DMS153 treated with DMSO at 0.1 percent for 48 hours (cell line): ENCODE results near the gene EVL.
"Not testable (repeated sequence)": the region's sequence is repeated elsewhere in the genome, so short reads cannot be mapped to it uniquely, and the experiment has no call there.

Source experiments
- DNase-seq: peaks from one replicate; lab custom pipeline; 2025; ENCODE audit not compliant: unreplicated experiment; lab: John Stamatoyannopoulos, UW

The EVL gene, protein sequence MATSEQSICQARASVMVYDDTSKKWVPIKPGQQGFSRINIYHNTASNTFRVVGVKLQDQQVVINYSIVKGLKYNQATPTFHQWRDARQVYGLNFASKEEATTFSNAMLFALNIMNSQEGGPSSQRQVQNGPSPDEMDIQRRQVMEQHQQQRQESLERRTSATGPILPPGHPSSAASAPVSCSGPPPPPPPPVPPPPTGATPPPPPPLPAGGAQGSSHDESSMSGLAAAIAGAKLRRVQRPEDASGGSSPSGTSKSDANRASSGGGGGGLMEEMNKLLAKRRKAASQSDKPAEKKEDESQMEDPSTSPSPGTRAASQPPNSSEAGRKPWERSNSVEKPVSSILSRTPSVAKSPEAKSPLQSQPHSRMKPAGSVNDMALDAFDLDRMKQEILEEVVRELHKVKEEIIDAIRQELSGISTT

DNA sequence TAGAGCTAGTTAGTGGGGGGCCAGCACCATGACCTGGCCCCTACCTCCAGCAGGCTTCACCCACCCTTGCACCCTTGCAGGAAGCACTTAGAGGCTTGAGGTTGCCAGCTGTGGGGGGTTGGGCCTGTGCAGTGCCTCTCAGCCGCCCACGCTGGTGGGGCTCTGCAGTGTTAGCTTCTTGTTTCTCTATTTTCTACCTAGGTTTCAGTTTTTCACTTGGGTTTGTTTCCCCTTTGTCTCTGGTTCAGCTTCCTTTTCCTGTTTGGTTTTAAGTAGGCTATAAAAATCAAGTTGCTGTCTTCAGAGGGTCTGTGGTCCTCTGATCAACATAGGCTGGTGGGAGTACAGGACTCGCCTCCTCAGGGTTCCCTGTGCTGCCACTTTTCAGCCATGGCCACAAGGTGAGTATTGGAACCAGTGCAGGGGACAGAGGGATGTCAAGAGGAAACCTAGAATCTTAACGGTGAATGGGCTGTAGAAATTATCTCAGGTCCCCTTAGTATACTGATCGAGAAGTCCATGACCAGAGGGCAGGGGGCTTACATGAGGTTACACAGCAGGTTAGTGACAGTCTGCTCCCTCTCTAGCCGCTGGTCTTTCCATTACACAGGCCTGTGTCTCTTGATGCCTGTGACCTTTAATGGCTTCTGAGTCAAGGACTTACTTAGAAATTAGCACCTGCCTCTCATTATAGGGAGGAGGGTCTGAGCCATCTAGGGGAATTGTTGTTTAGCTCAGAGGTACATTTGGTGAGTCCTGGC is at the start of gene EVL:
EVL (plus strand) TSS at position 312 of the 761 bp plus-strand sequence; CDS start at position 391, 79 bp downstream.
- DNase-seq: no peak

DNA sequence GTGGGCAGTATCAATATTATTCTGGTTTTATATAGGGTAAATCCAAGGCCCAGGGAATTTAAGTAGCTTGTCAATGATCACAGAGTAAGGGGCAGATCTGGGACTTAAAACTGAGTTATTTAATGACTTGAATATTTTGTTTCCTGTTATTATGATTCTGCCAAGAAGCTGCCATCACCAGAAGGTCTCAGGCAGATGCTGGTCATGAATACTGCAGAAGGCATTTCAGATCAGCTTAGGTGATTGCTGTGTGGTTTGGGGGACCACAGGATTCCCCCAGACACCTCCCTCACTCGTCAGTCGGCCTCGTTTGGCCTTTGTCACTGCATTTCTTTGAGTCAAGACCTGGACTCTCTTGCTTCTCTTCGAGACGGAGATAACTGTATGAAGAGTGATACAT is 47.7 kb upstream of the EVL start:
- DNase-seq: no peak

DNA sequence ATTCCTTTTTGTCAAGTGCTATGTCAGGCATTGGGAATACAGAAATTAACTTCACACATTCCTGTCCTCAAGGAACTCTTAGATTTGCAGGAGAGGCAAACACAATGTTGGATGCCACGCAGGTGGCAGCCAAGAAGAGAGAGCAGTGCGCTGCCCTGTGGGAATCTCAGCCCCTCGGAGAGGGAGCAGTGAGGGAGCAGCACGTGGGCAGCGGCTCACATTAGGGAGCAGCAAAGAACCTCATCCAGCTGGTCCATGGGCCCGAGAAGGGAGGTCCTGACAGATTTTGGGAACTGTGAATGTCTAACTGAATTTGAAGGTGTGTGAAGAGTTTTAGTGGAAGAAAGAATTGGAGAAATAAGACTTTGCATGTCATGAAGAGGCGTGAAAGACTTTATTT is 47.2 kb upstream of the EVL start:
- DNase-seq: no peak

DNA sequence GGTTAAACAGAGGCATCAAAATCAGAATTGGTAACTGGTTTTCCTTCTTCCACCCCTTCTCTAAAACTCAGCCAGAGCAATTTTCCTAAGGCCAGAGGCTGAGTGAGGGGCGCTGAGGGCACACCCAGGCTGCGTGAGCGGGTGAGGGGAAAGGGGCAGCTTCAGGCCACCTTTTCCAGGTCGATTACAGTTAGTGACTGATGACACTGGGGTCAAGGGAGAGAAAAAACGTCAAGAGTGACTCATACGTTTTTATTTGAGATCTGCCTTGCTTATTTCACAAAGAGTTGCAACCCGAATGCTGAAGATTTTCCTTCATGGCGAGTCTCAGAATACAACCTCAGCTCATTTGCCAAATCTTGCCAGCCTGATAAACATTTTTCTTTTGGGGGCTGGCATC is 46.7 kb upstream of the EVL start:
- no peak for DNase-seq

DNA sequence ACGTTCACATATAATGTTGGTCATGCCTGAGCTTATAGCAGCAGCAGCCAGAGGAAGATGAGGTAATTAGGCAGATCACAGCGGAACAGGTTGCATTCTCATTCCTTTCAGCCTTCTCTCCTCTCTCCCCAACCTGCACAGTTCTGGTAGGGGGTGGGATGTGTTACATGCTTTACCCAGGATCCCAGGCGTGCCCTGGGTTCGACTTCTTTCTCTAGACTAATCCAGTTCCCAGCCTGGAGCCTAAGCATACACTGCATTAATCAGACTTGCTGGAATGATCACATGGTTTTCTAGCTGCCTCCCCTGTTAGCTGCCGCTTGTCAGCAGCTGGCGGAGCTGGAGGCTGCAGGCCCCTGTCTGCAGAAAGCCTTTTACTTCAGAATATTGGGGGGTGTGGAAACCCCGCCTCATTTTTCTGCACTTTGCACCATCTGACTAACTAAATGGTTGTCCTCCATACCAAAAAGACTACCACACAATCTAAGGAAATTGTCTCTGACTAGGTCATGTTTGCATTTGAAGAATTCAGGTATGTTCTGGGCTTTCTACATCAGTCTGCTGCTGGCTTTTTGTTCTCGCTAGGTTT is 46.0 kb upstream of the EVL start:
- no peak for DNase-seq

DNA sequence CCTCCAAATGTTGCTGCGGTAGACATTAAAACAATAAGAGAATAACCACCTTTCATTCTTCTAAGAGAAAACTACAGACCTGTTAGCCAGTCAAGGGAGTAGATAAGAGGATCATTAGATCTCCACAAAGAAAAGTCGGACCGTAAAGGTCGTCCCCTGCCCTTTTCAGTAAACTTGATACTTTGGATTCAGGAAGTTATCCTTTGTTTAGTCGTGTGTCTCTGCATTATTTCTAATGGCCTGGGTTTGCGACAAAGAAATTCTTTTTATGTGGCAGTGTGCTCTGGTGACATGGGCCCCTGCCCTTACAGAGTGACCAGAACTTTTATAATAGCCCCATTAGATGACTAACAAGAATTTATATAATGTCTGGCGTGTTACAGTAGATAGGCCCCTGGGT is 44.6 kb upstream of the EVL start:
- DNase-seq: no peak

DNA sequence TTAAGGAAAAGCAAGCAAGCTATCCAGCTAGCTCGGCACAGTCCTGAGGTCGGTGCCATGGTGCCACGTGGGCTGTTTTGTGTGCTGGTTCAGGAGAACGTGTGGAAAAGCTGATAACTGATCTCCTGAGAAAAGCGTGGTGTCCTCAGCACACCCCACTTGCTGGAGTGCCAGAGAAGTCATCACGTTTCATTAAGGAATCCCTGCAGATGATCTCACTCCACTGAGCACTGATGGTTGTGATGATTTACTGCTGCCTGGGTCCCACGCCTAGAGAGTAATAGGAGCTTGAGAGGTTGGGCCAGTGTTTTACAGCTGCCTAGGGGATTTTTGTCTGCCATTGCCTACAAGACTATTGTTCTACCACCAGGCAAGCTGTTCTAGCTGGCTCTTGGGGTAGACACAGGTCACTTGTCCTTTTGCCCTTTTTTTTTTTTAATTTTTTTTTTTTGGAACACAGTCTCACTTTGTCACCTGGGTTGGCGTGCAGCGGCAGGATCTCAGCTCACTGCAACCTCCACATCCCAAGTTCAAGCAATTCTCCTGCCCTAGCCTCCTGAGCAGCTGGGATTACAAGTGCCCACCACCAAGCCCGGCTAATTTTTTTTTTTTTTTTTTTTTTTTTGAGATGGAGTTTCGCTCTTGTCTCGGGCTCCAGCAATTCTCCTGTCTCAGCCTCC is 42.3 kb upstream of the EVL start:
- no peak for DNase-seq

DNA sequence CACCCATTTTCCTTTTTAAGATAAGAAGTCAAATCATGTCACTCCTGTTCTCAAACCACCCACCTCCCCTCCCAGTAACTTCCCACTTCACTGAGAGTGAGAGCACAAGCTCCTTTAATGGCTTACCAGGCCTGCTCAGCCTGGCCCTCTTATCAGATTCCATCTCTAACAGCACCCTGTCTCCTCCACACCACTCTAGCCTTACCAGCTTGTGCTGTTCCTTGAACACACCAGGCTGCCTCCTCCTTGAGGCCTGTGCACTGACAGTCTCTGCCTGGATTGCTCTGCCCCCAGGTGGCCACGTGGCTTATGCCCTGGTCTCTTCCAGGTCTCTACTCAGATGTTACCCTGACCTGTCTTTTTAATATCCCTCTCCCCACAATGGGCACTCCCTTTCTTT is 40.1 kb upstream of the EVL start:
- DNase-seq: no peak

DNA sequence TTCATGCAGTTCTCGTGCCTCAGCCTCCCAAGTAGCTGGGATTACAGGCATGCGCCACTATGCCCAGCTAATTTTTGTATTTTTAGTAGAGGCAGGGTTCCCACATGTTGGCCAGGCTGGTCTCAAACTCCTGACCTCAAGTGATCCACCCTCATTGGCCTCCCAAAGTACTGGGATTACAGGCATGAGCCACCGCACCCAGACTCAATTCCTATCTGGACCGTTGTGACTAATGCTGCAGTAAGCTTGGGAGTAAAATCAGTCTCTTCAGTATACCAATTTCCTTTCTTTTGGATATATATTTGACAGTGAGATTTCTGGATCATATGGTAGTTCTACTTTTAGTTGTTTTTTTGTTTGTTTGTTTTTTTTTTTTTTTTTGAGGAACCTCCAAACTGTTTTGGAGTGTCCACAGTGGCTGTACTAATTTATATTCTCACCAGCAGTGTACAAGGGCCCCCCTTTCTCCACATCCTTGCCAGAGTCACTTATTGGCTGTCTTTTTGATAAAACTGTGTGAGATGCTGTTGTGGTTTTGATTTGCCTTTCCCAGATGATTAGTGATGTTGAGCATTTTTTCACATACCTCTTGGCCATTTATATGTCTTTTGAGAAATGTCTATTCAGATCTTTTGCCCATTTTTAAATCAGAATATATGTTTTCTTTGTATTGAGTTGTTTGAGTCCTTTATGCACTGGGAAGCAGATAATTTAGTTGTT is 37.3 kb upstream of the EVL start:
- DNase-seq: no peak

DNA sequence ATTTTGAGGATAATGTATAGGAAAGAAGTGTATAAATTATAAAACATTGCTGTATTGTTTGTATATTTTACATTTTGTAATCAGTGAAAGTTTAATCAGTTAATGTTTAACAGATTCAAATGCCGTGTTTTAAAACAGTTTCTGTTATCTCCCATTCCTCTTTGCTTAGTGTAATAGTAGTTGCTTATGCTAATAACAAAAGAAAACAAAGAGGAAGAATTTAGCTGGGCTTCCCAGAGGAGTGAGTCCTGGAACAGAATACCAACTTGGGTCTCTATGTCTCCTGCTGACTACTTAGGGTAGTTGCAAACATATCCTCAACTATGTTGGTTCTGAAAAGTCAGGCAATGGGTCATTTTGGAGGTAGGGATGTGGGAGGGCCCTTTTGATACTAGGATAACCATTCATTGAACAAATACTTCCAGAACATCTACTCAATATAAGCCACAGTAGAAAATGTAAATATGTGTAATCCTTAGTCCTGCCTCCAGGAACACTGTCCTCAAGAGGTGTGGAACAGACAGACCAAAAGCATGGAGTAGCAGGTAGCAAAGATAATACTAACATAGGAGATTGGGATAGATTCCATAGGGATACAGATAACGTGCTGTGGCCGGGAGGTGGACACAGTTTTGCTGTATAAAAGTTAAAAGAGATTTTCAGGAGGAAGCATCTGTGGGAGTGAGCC is 36.1 kb upstream of the EVL start:
- no peak for DNase-seq

DNA sequence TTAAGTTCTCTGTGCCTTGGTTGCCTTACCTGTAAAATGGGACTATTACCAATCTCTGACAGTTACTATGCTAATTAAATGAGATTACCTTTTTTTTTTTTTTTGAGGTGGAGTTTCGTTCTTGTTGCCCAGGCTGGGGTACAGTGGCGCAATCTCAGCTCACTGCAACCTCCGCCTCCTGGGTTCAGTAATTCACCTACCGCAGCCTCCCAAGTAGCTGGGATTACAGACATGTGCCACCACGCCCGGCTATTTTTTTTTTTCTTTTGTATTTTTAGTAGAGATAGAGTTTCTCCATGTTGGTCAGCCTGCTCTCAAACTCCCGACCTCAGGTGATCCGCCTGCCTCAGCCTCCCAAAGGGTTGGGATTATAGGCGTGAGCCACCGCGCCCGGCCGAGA is 35.2 kb upstream of the EVL start:
- DNase-seq: not testable (repeated sequence)

DNA sequence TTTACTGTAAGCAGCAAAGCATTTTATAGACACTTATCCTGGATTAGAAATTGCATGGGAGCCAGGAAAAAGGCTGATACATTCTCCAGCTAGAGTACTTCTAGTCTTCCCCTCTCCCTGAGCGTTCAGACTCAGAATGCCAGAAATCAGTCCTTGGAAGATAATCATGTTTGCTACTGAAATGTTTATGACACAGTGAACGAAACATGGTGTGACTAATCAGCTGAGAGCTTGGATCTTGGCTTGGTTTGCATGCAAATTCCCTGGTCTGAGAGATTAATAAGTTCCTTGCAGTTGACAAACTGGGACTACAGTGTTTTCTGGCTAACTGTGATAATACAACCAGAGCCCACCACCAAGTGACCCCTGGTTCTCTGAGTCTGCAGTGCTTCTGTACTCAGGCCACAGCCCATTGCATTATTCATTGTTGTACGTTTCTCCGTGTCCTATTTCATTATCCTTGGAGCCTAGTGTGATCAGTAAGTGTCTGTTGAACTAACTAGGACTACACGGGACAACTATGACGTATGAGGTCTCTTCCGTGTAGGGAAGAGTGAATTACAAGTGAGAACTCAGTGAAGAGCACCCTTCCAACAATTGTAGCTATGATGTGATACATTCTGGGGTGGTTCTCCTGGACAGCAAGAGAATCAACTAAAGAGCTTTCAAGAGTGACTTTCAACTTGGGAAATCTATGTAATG is 34.6 kb upstream of the EVL start:
- DNase-seq: no peak

DNA sequence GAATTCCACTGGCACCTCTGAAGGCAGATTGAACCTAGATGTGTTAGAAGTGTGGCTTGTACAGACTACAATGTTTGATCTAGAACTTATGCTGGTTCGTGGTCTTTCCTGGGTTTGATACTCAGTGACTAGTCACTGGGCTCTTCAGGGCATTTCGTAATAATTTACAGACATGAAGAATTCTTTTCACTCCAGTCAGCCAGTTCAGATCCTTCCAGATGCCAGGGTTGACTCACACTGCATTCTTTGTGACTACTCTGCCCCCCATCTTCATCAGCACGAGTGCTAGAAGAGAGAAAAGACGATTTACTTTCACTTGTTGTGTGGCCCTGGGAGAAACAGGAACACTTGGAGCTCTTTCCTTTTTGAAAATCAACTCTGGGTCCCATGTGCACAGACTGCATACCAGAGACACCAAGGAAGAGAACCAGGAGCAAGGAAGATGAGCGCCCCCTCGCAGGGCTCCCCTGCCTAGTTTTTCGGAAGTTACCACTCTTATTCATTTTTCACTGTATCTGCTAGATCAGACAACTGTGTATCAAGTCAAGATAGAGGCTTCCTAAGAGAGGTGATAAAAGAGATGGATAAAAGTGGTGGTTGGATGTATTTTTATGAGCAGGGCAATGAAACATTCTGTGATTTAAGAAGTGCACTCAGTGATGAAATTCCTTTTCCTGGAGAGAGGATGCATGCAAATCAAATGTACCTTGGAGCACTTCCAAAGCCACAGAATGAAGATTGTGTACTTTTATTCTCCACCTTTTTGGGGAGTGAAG is 33.5 kb upstream of the EVL start:
- no peak for DNase-seq

DNA sequence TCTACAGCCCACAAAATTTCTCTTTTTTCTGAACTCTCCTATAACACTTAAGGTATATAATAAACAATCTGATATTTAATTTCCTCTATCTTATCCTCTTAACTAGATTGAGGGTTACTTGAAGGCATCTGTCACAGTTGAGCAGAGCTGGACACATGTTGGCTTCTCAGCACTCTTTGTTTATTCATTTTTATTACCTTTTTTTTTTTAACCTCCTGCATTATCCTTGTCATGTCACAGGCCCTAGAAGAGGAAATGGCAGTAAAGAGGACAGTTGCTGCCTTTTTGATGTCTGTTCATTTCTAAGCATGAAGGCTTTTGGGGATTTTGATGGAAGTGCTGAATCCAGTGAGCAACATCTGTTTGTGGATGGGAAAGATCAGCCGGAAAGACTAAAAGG is 32.5 kb upstream of the EVL start:
- DNase-seq: no peak

DNA sequence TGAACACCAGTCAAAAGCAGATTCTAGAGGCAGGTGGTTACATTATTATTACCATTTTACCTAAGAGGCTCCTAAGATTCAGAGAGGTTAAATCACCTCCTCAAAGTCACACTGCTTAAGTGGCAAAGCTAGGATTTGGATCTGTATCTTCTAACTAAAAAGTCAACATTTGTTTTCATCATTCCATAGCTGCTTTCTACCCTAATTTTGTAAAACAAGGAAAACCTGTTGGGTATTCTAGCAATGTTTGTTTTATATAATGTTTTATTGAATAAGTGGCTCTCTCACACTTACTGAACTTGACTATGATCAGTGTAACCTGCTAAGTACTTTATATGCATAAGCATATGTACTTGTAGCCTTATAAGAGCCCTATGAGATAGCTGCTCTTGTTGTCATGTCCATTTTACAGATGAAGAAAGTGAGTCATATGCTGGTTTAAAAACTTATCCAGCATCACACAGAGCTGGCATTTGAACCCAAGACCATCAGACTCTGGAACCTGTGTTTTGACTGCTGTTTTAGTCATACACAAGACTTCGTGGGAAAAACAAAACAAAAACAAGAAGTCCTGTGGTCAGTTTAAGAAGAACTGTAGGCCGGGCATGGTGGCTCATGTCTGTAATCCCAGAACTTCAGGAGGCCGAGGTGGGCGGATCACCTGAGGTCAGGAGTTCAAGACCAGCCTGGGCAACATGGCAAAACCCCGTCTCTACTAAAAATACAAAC is 31.7 kb upstream of the EVL start:
- no peak for DNase-seq

DNA sequence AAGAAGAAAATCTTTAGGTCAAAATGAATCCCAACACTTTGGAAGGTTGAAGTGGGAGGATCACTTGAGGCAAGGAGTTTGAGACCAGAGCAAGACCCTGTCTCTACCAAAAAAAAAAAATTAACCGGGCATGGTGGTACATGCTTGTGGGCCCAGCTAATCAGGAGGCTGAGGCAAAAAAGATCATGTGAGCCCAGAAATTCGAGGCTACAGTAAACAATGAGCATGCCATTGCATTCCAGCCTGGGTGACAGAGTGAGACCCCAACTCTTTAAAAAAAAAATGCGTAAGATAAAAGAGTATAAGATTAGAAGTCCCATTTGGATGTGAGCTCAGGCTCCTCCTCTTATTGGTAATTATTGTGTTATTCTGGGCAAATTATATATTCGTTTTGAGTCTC is 30.8 kb upstream of the EVL start:
- no peak for DNase-seq

DNA sequence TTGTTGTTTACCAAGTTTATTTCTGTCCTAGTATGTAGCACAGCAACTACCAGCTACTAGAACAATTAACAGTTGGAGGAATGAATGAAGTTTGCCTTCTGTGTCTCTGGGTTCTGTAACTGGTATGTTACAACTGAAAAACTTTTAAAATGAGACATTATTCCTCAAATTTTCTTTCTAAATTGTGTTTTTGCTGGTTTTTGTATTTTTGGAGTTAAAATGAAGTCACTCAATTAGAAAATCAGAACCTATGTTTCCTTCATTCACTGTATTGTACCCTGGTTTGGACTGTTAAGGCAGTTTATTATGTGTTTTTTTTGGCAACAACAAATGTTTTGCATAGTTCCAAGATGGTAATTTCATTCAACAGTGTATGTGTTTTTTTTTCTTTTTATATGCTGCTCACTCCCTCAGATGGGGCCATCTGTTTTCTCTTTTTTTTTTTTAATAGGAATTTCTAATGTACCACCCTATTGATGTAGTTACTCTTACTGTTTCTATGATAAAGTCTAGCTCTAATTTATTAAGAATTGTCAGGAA is 30.2 kb upstream of the EVL start:
- DNase-seq: no peak

DNA sequence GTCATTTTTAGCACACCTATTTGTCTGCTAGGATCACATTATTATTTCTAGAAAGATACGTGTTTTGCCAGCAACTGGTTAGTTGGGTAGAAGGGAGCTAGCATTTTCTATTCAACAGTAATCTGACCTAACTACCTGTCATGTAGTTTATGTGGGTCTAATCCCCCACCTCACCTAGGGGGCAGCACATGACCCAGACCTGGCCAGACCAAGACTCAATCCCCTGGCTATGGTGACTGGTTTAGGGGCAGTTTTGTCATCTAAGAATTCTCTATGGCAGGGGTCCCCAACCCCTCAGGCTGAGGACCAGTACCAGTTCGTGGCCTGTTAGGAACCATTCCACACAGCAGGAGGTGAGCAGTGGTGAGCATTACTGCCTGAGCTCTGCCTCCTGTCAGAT is 29.5 kb upstream of the EVL start:
- DNase-seq: no peak
